AG09319 (cell line): Measurements from ENCODE around the gene CRLF3.

Experiments used
- DNase-seq: peaks from one replicate; pipeline ENCODE4 v3.0.0-alpha.2; 2010; ENCODE audit warnings: low read depth; ENCODE audit errors: extremely low read depth
- CTCF ChIP-seq: IDR thresholded peaks from 2 replicates; pipeline ENCODE4 v1.5.1; 2011; ENCODE audit warnings: low read depth, mild to moderate bottlenecking, inconsistent platforms, low read length, moderate library complexity

Gene CRLF3

GRCh38 chr17:30812218-30813177 lies 12.0 kb downstream of the CRLF3 start:
- no peak for DNase-seq

GRCh38 chr17:30809867-30810266 lies 14.6 kb downstream of the CRLF3 start:
- TF ChIP-seq CTCF, result no peak
- no peak for DNase-seq

More at GRCh38 chr17:30812218-30813177, 12.0 kb downstream of the CRLF3 start:
- TF ChIP-seq CTCF, result no peak

- no peak for DNase-seq
Observed at GRCh38 chr17:30808785-30809286, 15.7 kb downstream of the CRLF3 start.

GRCh38 chr17:30807896-30808295 lies 16.6 kb downstream of the CRLF3 start:
- DNase-seq, result no peak
- TF ChIP-seq CTCF, result no peak

More at GRCh38 chr17:30808785-30809286, 15.7 kb downstream of the CRLF3 start:
- TF ChIP-seq CTCF, result no peak

GRCh38 chr17:30805944-30806456 lies 18.5 kb downstream of the CRLF3 start:
- DNase-seq, result no peak

GRCh38 chr17:30801671-30802070 lies 22.8 kb downstream of the CRLF3 start:
- no peak for TF ChIP-seq CTCF

More at GRCh38 chr17:30805944-30806456, 18.5 kb downstream of the CRLF3 start:
- TF ChIP-seq CTCF, result no peak; the same call in 1 of the 2 replicates

GRCh38 chr17:30796016-30796415 lies 28.5 kb downstream of the CRLF3 start:
- TF ChIP-seq CTCF, result no peak

More at GRCh38 chr17:30801671-30802070, 22.8 kb downstream of the CRLF3 start:
- no peak for DNase-seq

More at GRCh38 chr17:30796016-30796415, 28.5 kb downstream of the CRLF3 start:
- DNase-seq, result no peak
